Activated effector memory CD4-positive, alpha-beta T cell treated with anti-CD3 and anti-CD28 coated beads, Interleukin-2, amount 50 U/mL, for 16 hours (primary cell): ENCODE measurements around the gene COQ5.
A peak's percentile ranks its signal among the peaks of the same experiment; 100 is the strongest.

ENCODE experiments used
- DNase-seq: peaks from one replicate; pipeline ENCODE4 v3.0.0-alpha.2; 2020

Gene COQ5

DNA sequence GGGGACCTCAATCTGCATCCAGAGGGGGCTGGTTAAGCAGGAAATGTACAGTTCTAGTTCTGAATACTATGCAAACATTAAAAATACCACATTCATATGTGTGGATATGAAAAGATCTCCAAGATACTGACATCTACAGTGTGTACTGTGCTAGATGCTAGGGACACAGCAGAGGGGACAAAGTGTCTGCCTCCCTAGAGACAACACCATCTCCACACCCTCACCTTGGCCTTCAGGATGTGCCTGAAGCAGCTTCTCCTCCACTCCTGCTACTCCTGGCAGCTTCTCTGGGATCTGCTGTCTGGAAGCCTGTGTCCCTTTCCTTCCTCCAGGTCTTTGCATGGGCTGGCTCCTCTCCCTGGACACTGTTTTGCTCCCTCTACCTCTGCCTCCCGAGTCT lies 48.7 kb downstream of the COQ5 start:
- no peak for DNase-seq

DNA sequence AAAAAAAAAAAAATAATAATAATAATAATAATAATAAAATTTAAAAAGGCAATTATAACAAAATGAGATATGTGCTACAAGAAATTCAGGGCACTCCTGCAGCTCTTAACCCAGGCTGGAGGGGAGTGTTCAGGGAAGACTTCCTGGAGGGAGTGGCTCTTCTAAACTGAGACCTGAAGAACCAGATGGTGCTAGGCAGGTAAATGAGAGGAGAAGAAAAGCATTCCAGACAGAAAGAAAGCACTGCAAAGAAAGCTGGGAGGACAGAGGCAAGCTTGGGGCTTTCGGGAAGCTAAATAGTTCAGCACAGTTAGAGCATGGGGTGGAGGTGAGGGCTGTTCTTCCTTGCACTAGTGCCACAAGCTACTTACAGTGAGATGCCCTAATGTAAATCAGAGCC lies 49.5 kb downstream of the COQ5 start:
- DNase-seq = no peak

DNA sequence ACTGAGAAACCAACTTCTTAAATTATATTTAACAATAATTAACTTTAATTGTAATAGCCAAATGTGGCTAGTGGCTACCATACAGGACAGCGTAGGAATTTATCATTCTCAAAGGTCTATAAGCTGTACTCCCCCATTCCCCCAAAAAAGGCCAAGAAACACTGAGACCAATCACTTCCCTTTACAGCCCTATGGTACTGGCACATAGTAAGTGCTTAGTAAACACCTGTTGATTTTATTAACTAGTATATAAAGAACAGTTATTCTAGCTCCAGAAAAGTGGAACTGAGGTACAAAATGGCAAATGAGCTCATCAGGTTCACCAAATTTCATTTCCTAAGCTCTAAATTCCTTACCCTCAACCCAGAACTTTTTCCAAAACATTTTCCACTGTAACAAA lies 53.3 kb downstream of the COQ5 start:
- no peak for DNase-seq

DNA sequence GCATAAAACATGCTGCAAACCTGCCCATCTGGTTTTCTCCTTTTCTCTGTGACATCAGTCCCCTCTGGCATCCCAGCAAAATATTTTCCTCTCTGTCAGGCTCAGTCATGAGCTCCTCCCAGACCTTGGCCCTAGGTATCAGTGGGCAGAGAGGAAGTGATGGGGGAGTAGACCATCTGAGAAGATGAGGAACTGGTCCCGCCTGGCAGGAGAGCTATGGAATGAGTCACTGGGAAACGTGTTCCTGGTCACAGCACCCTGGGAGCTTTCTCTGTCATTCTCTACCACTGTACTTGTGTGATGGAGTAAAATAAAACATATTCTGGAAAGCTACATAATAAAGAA lies 54.4 kb downstream of the COQ5 start:
- no peak for DNase-seq

DNA sequence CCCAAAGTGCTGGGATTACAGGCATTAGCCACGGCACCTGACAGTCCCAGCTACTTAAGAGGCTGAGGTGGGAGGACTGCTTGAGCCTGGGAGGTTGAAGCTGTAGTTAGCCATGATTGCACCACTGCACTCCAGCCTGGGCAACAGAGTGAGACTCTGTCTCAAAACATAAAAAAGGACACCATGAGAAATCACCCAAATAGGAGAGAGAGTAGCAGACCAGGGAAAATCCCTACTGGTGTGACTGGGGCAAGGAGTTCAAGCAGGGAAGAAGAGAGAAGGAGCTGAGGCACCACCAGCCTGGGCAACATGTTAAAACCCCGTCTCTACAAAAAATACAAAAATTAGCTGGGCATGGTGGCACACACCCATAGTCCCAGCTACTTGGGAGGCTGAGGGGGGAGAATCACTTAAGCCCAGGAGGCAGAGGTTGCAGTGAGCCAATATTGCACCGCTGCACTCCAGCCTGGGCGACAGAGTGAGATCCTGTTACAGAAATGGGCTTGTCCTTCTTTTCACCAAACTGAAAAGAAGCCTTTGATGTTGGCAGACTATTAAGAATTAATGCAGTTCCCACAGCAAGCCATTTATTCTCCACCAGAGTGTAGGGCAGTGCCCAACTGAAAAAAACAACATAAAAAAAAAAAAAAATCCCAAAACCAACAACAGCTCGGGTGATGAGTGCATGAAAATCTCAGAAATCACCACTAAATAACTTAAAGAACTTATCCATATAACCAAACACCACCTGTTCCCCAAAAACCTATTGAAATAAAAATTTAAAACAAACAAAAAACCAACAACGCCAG lies 54.9 kb downstream of the COQ5 start:
- DNase-seq = no peak

DNA sequence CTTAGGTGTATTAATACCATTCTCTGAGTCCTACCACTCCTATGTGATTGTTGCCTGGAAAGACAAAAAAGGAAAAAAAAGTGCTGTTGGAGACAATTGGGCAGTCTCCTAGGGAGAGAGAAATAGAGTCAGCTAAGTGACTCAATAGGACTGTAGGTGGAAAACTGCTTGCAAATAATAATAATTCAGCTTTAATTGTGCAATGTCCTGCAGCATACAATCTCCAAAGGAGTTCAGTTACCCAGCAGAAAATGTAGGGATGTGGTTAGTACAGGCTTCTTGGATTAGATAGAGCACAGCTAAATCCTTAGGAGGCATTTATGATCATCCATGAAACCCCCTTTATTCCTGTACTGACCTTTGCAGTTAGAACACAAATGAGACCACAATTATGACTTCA lies 56.4 kb downstream of the COQ5 start:
- DNase-seq = no peak

DNA sequence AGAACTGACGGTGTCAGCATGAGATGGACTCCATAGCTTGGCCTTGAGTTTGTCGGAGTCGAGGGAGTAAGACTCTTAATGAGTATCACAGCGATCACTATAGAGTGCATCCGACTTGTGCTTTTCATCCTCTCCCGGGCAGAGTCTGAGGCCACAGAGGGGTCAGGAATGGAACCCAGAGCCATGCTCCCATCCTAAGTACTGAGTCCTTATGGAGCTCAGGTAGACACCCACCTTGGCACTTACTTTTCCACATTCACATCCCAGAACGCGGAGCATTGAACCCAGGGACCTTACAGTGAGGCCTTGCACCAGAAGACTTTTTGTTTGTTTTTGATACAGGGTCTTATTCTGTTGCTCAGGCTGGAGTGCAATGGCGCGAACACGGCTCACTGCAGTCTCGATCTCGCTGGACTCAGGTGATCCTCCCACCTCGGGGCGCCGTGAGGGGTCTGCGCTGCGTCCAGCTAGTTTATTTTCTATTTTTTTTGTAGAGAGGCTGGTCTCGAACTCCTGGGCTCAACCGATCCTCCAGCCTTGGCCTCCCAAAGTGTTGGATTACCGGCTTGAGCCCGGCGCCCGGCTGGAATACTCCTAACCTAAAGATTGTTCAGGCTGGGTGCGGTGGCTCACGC lies 58.7 kb downstream of the COQ5 start:
- DNase-seq = peak; percentile 63

DNA sequence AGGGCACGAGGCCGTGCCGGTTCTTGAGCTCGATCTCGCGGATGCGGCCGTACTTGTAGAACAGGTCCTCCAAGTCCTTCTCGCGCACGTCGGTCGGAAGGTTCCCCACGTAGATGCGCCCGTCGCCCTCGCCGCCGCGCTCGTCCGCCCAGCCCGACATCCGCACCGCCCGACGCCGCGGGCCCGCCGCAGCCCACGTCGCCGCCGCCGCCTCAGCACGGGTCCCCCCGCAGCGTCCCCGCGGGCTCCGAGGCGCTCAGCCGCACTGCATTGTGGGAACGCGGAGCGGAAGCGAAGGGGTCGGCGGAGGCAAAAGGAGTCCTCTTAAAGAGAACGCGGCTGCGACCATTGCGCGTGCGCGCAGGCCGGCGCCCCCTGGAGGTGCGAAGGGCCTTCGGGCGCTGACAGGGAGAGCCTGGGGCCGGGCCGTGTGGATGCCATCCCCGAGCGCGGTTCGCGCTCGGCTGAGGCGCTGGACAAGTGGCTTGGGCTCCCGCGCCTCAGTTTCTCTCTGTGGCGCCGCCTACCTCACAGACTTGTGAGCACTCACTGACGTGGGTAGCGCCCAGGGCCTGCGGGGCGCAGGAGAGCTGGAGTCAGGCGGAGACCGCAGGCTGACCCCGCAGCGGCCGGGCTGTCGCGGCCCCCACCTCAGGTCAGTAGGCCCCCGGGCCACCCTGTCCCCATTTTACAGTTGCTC lies 59.4 kb downstream of the COQ5 start, which contains the start of gene SRSF9:
Gene SRSF9, minus strand, starts transcription at position 299 of the 700 bp plus-strand sequence. Its CDS starts 139 bp downstream, at position 160.
- peak; percentile 100 for DNase-seq

DNA sequence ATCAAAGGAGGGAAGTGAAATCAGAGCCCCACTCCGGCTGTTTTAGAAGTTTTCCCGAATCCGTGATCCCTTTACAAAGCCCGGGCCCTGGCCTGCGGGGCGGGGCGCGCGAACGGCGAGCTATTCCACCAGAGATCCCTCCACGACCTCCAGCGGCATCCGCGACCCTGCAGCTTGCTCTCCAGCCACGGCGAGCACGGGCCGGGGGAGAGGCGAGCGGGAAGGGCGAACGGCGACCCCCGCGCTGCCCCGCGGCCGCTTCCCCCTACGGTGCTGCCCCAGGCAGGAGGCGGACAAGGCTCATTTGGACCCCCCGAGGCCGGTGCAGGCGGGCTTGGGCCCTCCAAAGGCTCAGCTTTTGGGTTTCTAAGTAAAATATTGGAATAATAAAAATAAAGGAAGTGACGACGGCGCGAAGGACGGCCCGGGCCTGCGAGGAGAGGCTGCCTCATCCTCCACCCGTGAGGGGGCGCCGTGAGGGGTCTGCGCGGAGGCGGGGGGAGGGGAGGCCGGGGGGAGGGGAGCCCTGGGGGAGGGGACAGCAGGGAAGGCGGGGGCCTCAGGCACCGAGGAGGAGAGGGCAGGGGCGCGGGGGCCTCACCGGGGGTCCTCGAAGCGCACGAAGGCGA lies 60.0 kb downstream of the COQ5 start:
- DNase-seq = peak; percentile 85

DNA sequence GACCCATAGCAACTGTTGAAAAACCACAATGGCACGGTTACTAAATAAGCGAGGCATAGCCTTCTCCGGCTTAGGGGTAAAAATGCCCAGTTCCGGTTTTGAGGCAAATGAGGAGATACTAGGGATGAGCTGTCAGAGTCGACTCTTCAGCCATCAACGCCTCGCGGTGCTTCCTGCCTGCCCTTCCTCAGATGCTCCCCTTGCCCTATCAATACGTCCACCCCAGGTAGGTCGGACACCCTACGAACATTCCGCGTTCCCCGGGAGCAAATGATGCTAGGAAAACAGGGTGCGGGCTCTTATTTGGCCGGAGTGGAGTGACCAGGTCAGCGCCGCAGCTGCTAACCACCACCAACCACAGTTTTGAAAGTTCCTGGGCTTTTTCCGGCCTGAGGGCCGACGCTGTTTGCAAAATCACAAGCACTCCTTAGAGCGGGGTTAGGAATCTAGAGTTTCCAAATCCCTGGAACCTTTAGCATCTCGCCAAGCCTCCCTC lies 60.6 kb downstream of the COQ5 start:
- peak; percentile 66 for DNase-seq

DNA sequence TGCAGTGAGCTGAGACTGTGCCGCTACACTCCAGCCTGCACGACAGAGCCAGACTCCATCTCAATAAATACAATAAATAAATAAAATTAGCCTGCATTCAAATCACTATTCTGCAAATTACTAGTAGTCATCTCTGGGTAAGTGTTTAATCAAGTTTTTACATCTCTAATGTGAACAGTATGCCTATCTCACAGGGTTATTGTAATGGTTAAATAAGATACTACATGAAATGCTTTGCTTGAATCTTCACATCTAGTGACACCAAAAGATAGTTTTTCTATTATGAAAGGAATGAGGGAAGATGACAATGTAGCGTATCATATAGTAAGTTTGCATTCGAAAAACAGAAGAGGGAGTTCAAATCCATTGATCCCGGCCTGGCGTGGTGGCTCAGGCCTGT lies 61.5 kb downstream of the COQ5 start:
- no peak for DNase-seq

DNA sequence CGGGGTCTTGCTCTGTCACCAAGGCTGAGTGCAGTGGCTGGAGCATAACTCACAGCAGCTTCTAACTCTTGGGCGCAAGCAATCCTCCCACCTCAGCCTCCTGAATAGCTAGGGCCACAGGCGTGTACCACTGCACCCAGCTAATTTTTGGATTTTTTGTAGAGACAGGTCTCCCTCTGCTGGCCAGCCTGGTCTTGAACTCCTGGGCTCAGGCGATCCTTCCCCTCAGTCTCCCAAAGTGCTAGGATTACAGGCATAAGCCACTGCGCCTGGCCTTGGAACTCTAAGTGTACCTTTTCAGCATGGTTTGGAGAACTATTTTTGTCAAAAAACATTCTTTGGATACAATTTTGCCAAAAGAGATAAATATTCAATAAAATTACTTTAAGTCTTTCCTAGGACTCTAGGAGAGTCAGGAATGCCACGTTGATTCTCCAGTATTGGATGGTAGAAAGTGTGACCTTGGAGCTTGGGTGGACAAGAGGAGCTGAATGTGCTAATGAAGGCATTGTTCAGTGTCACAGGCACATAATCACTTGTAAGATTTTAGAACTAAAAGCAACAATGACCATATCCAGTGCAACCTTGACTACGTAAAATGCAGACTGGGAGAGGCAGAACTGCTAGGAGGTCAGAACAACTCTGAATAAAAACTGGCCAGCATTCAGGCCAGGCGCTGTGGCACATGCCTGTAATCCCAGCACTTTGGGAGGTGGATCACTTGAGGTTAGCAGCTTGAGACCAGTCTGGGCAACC lies 62.2 kb downstream of the COQ5 start:
- peak; percentile 81 for DNase-seq

DNA sequence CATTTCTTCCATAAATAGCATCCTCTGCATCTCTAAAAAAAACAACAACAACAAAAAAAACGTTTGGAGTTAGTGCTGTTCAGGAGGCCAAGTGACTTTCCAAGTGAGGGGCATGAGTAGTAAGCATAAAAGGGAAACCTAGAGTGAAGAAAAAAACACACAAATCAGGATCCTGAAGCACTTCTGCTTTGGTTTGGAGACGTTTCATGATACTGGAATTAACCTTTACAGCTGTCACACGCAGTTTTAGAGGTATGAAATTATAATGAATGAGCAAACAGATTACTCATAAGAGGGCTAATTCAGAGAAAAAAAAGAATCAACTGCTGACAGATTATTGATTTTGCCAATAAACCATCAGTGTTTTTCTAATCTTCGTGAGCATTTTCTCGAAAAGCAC lies 63.2 kb downstream of the COQ5 start:
- no peak for DNase-seq

DNA sequence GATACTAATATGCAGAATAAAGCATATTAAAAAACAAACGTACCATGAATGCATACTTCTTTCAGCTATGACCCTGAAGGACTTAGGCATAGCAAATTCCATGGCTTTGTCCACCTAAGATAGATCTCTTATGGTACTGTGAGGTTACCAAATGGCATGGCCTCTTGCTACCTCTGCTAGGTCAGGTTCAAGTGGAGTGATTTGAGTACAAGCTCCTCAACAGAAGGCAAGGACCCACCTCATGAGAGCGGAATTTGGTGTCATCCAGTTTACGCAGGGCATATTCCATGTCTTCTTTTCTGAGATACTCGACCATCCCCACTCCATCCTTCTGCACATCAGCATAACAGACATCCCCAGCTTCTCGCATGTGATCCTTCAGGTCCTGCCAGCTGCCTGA lies 65.2 kb downstream of the COQ5 start:
- DNase-seq = no peak

DNA sequence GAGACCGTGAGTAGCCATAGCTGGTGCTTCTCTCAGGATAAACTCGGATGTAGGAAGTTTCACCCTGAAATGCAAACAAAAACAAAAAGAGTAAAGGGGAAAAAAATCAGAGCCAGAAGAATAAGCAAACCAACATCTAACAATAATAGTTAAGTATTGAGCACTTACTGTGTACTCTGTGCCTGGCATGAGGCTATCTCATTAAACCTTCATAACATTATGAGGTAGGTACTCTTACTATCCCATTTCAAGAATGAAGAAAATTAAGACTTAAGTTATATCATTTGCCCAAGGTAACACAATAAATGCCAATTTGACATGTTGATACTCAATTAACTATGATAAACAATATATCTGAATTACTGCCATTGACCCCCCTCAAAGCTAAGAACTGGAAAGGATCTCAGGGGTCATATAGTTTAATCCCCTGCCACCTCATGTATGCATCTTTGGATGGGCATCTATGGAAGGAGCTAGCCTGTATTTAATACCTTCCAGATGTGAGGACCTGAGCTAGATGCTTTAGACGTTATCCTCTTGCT lies 66.8 kb downstream of the COQ5 start:
- DNase-seq = no peak

DNA sequence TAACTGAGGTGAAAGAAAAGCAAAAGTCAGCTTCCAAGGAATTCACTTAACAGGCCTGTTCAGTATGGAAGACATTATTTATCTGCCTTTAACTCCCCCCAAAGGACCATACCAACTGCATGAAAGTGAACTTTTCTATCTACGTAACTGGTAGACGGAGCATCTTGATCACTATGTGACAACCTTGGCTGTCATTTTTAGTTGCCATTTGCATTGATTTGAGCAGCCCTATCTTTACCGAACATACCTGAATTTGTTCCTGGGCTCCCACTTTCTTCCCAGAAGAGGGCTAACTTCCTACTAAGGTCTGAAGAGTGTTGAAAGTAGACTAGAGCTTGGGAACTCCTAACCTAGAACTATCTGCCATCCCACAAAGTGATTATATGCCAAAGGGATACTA lies 68.8 kb downstream of the COQ5 start:
- no peak for DNase-seq

DNA sequence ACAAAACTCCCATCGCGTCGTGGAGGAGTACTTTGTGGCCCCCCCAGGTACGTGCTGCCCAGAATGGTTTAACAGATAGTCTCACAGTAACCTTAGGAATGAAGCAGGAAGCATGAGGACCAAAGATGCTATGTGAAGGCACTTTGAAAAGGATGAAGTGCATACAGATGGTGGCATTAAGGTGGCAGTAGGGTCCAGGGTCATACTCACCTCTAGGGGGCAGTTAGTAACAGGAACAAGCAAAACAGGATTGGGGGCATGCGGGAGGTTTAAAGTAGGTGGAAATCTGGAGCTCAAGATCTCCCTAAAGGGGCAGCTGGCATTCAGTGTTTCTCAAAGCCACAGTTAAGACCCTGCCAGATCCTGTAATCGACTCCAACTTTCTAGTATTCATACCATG lies 71.8 kb downstream of the COQ5 start:
- DNase-seq = no peak

DNA sequence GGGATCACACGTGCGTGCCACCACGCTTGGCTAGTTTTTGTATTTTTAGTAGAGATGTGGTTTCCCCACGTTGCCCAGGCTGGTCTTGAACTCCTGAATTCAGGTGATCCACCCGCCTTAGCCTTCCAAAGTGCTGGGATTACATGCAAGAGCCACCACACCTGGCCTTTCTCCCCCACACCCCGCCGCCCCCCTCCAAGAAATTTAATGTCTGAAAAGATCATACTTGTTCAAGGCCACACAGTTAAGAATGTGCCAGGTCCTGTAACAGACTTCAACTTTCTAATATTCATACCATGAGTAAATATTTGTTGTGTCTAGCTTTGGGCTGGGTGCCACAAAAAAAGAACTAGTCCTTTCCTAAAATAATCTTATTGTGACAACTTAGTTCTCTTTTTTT lies 73.7 kb downstream of the COQ5 start:
- DNase-seq = no peak

DNA sequence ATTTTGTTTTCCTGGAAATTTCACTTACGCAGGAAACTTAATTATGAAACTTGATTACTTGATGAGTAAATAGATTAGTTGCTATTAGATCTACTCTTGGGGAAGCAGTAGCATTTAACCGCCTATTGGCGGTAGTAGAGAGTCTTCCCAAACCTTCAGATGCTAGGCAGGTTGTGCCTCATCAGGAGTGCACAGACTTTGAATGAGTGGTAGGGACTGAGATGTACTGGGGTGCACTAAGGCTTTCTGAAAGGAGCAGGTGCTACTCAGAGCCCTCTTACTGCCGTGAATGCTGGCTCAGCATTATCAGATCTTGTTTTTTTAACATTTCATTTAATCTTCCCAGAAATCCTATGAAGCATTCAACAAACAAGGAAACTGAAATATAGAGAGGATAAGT lies 75.0 kb downstream of the COQ5 start:
- DNase-seq = no peak
